Measurements from ENCODE around the gene CDH23.

DNA sequence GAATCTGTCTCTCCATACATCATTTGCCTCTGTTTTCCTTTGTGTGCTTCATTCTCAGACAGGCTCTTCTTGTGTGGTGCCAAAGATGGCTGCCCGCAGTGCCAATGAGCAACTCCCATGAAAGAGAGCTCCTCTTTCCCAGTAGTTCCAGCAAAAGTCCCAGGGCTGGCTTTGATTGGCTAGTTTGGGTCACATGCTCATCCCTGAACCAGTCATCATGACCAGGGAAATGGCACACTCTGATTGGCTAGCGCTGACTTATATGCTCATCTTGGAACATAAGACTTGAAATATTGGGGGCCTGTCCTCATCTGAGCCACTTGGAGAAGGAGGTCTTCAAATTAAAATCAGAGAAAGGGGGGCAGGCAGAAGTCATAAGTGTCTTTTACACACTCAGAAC is 112.7 kb downstream of the CDH23 start:
- TF ChIP-seq, protein P1, sequence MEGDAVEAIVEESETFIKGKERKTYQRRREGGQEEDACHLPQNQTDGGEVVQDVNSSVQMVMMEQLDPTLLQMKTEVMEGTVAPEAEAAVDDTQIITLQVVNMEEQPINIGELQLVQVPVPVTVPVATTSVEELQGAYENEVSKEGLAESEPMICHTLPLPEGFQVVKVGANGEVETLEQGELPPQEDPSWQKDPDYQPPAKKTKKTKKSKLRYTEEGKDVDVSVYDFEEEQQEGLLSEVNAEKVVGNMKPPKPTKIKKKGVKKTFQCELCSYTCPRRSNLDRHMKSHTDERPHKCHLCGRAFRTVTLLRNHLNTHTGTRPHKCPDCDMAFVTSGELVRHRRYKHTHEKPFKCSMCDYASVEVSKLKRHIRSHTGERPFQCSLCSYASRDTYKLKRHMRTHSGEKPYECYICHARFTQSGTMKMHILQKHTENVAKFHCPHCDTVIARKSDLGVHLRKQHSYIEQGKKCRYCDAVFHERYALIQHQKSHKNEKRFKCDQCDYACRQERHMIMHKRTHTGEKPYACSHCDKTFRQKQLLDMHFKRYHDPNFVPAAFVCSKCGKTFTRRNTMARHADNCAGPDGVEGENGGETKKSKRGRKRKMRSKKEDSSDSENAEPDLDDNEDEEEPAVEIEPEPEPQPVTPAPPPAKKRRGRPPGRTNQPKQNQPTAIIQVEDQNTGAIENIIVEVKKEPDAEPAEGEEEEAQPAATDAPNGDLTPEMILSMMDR (IDR thresholded peaks at IDR 0.05): no peak
- TF ChIP-seq ZFX (IDR thresholded peaks at IDR 0.05; ENCODE audit: borderline replicate concordance): no peak

All from 22Rv1 (cell line).